Fibroblast of lung (primary cell): Measurements from ENCODE around the gene PTPRM.

Experiments used
- CTCF ChIP-seq, 2 donors: IDR thresholded peaks in 1 of 2; conservative IDR thresholded peaks in 1 of 2; 1 replicate in 1 of 2; 2 replicates in 1 of 2; pipeline ENCODE4 v1.5.1; 2011 to 2012; ENCODE audit warnings: low read length in 2 of 2, control low read depth in 1 of 2, inconsistent platforms in 1 of 2, low read depth in 1 of 2, mild to moderate bottlenecking in 1 of 2
- EZH2 ChIP-seq: IDR thresholded peaks from 2 replicates; pipeline ENCODE4 v1.5.1; 2012; ENCODE audit warnings: low read length, control low read depth, mild to moderate bottlenecking; ENCODE audit errors: missing control alignments

GRCh38 chr18:8433323-8433722 is 866.2 kb downstream of the PTPRM start:
- TF ChIP-seq CTCF (conservative IDR thresholded peaks at IDR 0.05 in 1 of 2, IDR thresholded peaks at IDR 0.05 in 1 of 2; ENCODE audit: low read depth in 1 of 2, low read length in 2 of 2) (no peak), EZH2 (no peak)
